NK-92 (cell line): ENCODE data around the gene GPC5.
"Not testable (repeated sequence)": the region's sequence is repeated elsewhere in the genome, so short reads cannot be mapped to it uniquely, and the experiment has no call there.

Source experiments
- DNase-seq: peaks from one replicate; lab custom pipeline; 2025; ENCODE audit not compliant: unreplicated experiment; lab: John Stamatoyannopoulos, UW

The GPC5 gene

DNA sequence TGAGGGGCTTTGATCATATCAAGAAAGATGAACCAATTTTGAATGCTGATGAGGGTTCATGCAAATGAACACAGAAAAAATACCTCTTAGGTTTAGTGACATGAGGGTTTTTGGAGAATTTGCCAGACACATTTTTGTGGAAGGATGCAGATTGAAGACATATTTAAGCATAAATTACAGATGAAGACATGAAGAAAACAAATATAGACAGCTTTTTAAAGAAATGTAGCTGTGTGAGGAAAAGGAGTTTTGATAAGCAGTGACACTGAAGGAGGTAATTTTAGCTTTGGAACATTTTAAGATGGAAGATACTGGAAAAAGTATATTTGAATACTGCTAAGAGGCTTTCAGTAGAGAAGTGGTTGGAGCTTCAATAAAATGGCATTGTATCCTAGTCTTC lies 1017.4 kb downstream of the GPC5 start:
- DNase-seq: no peak

GRCh38 chr13:92418818-92419412 lies 1020.5 kb downstream of the GPC5 start:
- no peak for DNase-seq

DNA sequence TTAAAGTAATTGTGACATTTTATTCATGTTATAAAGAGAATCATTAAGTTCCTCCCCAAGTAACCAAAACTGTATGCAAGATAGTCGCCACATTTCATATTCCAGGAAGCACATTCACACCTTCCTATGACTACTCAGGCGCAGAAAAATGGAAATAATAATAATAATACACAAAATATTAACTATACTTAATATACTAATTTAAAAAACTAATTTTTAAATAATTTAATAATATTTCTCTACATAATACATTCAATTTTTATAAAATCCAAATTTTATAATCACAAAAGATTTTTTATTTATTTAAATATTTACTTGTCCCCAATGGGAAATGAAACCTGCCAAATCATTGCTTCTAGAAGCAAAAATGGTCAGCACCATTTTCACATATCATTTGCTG lies 1030.8 kb downstream of the GPC5 start:
- DNase-seq: no peak

GRCh38 chr13:92433386-92433785 lies 1035.0 kb downstream of the GPC5 start:
- DNase-seq: no peak

GRCh38 chr13:92433963-92434362 lies 1035.5 kb downstream of the GPC5 start:
- DNase-seq: no peak

DNA sequence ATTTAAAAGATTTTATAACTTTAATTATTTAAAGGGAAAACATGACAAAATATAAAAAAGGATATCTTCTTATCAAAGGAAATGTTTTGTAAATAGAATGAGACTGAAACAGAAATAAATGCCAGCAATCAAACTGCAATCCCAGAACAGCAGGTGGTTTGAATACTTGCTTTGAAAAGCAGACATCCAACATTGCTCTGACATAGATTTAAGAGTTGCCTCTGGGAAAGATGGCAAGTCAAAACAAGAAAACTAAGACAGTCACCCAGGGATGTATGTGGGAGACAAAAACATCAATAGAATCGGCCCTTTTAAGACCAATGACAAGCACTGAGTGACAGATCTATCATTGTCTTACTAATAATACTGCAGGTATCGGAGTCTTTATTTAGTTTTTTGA lies 1038.5 kb downstream of the GPC5 start:
- DNase-seq: no peak

DNA sequence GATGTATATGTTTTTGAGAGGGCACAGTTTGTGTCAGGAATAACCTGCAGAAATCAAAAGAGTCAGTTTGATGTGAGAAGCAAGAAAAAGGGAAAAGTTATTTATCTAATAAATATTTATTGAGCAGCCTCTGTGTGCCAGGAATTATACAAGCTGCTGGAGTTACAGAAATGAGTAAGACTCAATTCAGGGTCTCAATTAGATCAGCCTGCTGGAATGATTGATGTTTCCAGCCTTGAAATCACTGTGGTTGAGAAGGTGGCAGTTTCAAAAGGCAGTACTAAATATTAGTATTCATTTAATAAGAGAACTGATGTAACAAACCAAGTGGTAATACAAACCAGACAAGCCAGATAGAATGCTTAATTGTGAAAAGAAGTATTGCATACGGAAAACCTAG lies 1045.8 kb downstream of the GPC5 start:
- no peak for DNase-seq

GRCh38 chr13:92451060-92451459 lies 1052.6 kb downstream of the GPC5 start:
- no peak for DNase-seq

DNA sequence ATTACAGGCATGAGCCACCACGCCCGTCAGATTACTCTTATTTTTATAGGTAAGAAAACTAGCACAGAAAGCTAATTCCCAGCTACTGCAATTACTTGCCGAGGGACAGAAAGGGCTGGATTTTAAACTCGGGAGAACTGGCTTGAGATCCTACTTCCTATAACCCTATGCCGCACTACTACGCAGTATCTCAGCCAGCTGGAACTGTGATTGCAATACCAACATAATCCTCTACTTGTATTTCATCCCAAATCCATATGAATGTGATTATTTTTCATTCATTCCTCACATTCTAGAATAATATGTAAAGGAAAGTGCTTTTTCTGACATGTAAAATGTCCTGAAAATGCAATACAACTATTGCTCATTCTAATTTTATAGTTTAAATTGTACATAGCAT lies 1054.4 kb downstream of the GPC5 start:
- no peak for DNase-seq

DNA sequence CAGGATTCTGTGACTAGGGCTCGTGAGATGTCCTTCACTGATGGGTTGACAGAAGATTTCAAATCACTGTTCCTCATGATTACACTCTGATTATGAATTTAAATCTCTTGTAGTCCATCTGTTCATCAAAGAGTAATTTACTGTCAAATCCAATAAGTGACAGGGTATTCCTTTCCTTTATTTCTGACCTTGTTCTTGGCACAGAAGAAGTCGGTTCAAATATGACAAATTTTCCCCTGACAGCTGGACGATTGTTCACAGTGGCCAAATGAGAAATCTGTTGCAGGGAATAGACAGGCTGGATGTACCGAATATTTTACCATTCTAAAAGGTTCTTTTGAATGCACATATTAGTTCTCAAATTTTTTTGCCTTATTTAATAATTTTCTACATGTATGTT lies 1060.9 kb downstream of the GPC5 start:
- no peak for DNase-seq

- DNase-seq: no peak
Observed at GRCh38 chr13:92460479-92460878, 1062.1 kb downstream of the GPC5 start.

DNA sequence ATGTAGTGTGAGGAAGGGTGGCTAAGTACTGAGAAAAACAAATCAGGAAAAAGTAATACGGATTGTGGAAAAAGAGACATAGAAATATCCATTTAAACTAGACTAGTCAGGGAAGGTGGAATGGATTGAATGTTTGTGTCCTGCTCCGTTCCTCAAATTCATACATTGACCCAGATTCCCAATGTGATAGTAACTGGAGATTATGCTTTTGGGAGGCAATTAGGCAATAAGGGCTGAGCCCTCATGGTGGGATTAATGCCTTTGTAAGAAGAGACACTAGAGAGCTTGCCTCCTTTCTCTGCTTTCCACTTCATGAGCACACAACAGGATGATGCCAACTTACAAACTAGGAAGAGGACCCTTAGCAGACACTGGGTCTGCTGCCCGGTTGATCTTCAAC lies 1063.0 kb downstream of the GPC5 start:
- DNase-seq: no peak

DNA sequence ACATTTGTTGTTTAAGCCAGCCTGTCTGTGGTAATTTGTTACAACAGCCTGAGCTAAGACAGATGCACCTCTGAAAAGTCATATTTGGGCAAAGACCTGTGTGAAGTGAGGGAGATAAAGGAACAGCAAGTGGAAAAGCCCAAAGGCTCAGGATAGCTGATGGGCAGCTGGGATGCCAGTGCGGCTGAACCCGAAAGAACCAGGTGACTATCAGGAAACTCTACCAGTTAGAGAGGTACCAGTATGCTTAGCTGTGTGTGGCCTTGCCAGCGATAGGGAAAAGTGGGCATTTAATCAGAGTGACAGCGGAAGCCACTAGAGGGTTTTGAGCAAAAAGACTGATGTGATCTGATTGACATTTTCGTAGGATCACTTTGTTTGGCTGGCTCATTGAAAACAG lies 1063.4 kb downstream of the GPC5 start:
- DNase-seq: no peak

GRCh38 chr13:92463134-92463533 lies 1064.7 kb downstream of the GPC5 start:
- DNase-seq: no peak

GRCh38 chr13:92473765-92474475 lies 1075.5 kb downstream of the GPC5 start:
- no peak for DNase-seq

DNA sequence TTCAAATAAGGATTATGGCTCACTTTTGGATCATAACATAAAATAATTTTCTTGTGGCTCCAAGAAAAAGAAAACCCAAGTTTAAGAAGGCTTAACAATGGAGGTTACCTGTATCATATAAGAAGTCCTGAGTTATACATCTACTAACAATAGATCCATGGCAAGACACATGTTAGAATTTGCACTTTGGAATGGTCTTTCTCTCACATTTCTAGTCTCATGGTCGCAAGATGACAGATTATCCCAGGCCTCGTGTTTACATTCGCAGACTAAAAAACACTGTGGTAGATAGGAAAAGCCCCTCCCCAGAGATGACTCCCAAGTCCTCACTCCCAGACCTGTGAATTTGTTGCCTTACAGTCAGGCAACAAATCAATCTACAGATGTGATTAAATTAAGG lies 1082.0 kb downstream of the GPC5 start:
- DNase-seq: no peak

DNA sequence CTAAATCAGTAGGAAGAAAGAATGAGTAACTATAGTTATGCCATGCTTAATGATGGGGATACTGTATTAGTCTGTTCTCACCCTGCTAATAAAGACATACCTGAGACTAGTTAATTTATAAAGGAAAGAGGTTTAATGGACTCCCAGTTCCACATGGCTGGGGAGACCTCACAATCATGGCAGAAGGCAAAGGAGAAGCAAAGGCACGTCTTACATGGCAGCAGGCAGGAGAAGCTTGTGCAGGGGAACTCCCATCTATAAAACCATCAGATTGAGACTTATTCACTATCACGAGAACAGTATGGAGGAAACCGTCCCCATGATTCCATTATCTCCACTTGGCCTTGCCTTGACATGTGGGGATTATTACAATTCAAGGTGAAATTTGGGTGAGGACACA lies 1084.4 kb downstream of the GPC5 start:
- DNase-seq: not testable (repeated sequence)

DNA sequence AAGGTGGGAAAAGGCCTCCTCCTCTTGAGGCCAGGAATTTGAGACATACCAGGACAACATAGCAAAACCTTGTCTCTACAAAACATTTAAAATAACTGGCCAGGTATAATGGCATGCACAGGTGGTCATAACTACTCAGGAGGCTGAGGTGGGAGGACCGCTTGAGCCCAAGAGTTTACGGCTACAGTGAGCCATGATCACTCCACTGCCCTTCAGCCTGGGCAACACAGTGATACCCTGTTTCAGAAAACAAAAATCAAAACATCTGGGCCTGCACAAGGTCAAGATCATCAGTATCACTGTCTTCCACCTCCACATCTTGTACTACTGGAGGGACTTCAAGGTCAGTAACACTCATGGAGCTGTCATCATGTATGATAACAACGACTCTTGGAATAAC lies 1085.5 kb downstream of the GPC5 start:
- no peak for DNase-seq

DNA sequence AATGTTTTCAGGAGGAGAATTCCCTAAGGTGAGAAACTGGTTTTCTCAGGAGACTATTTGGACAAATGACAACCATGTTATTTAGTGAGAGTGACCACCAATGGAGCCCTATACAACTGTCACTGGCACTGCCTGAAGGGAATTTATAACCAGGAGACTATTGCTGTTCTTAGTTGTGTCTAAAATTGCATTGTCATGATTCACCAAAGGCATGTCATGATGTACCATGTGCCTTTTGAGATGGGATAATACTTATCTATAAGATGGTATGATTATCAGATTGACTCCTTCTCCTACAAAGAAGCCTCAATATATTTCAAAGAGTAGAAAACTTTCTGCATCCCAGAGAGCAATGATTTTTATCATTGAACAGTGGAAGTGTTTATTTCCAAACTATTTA lies 1088.8 kb downstream of the GPC5 start:
- DNase-seq: no peak

- no peak for DNase-seq
Observed at GRCh38 chr13:92488249-92488852, 1089.9 kb downstream of the GPC5 start.

- no peak for DNase-seq
Observed at GRCh38 chr13:92491839-92492238, 1093.4 kb downstream of the GPC5 start.

- DNase-seq: no peak
Observed at GRCh38 chr13:92494915-92495314, 1096.5 kb downstream of the GPC5 start.

DNA sequence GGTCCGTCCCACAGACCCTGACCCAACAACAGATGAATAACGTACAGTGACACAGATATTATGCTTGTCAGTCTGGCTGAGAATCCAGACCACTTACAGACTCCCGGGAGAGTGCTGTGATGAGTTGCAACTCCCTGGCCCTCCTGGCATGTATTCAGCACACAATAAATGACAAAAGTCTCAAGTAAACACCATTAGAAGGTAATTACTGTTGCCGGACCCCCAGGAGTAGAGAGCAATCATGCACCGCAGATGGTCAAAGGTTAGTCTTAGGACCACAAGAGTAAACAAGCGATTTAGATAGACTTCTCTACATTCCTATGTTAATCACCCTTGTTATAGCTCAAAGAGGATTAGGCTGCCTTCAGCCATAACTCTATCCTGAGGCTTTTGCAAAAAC lies 1101.8 kb downstream of the GPC5 start:
- no peak for DNase-seq
